Heart right ventricle (tissue), 16 donors: Measurements from ENCODE around the gene CDC42EP3. TPM values are rescaled to one million over a fixed set of nuclear protein-coding genes. Genes with fewer than 3 reads are reported as not detected.

Experiments
- ATAC-seq, 8 donors: fragments of 200-7000 bp; cut with Tn5 transposase; one replicate each; pipeline ENCODE4 v1.9.1; 2020; ENCODE audit warnings: mild to moderate bottlenecking in 8 of 8, moderate library complexity in 8 of 8, moderate number of reproducible peaks in 1 of 8
- DNase-seq, 2 donors: peaks; one replicate each; pipeline ENCODE4 v3.0.0-alpha.2; 2020
- H3K27ac ChIP-seq, 10 donors: fragments of 200-600 bp; sonication (generic) in 2 of 10; one replicate each; pipeline versions ENCODE4 v1.5.0 to v1.8.0; 2020 to 2022; ENCODE audit warnings: mild to moderate bottlenecking in 3 of 10
- H3K27me3 ChIP-seq, 7 donors: fragments of 200-600 bp; one replicate each; pipeline ENCODE4 v1.8.0; 2021 to 2022; ENCODE audit warnings: mild to moderate bottlenecking in 2 of 7
- H3K36me3 ChIP-seq, 9 donors: fragments of 200-600 bp; sonication (generic) in 1 of 9; one replicate each; pipeline versions ENCODE4 v1.5.0 to v1.8.0; 2020 to 2022; ENCODE audit warnings: mild to moderate bottlenecking in 2 of 9
- H3K4me1 ChIP-seq, 9 donors: fragments of 200-600 bp; sonication (generic) in 1 of 9; one replicate each; pipeline versions ENCODE4 v1.5.0 to v1.8.0; 2020 to 2022; ENCODE audit warnings: mild to moderate bottlenecking in 4 of 9
- H3K4me3 ChIP-seq, 10 donors: fragments of 200-600 bp; sonication (generic) in 2 of 10; one replicate each; pipeline versions ENCODE4 v1.5.0 to v1.8.0; 2020 to 2022; ENCODE audit warnings: mild to moderate bottlenecking in 7 of 10, moderate library complexity in 2 of 10
- H3K9me3 ChIP-seq, 11 donors: fragments of 200-600 bp in 10 of 11; sonication (generic) in 2 of 11; one replicate each; pipeline versions ENCODE4 v1.5.0 to v1.8.0; 2013 to 2022; ENCODE audit warnings: mild to moderate bottlenecking in 2 of 11, control low read depth in 1 of 11, moderate library complexity in 1 of 11
- CTCF ChIP-seq, 9 donors: fragments of 200-600 bp; sonication (generic) in 2 of 9; IDR thresholded peaks; one replicate each; pipeline versions ENCODE4 v1.5.0 to v1.8.0; 2021 to 2022; ENCODE audit warnings: antibody characterized with exemption in 9 of 9, mild to moderate bottlenecking in 5 of 9, moderate library complexity in 1 of 9
- whole genome bisulfite sequencing, 2 donors: extraction: QIAGEN DNeasy Blood & Tissue Kit; methylation state at CpG; one replicate each; pipeline ENCODE4 v1.1.7; 2013; ENCODE audit warnings: inconsistent platforms in 1 of 2; 5-methylcytosine and 5-hydroxymethylcytosine counted together
- intact Hi-C, 10 donors: fragments of 100-400 bp; cut with DNase I; formaldehyde crosslinking; loops; one replicate each; pipeline versions ENCODE4 v1.11.1 to v1.14.2; 2022
- polyA plus RNA-seq, 2 donors: library from polyadenylated mRNA; stranded (reverse); fragments of 200-250 nt; gene quantifications; one replicate each; pipeline ENCODE4 v1.2.3, GENCODE V29; 2013
- total RNA-seq, 10 donors: library from RNA; stranded (reverse); fragmentation: NEBNext Ultra II Directional in 3 of 10; extraction: Animal tissue kit (Norgen Biotek cat#: 25700) in 3 of 10; gene quantifications; one replicate each; pipeline versions ENCODE4 v1.2.1 to v1.2.4, GENCODE V29; 2021 to 2023
- donor health status: Arrhythmogenic right ventricular cardiomyopathy.
- donor health status: ischemic (EF 13 %, LVEDD 7.1; RV severe dilation, severe dysfunction).
- donor health status: healthy with polysubstance abuse.
- donor health status: DM: no; HTN: yes; CAD: no.
- donor health status: DM: no; HTN: no; CAD: no.
- donor health status: ischemic (EF 25% LVEDD 6.9; RV normal size, moderate dysfunction).
- donor health status: ischemic (EF 25% LVEDD 5.7; RV mildly dilated, moderate dysfunction).
- donor health status: healthy.
- donor health status: DM: yes; HTN: yes; CAD: no.
- donor health status: Ischemic cardiomyopathy.
- donor health status: ischemic (EF 35%, LVEDD 5.7; RV mildly dilated, moderate dysfunction).
- donor health status: nonischemic (EF 11% LVEDD 7.7; RV severe dilation, severe dysfunction).
- donor health status: DM: yes; HTN: yes; CAD: no.
- donor health status: PGD.
- donor health status: ischemic (EF 29% LVEDD 5.4; RV normal size, mild dysfunction).
- donor health status: nonischemic (EF 23%, LVEDD 6.1; RV moderate dilation, normal function).

CDC42EP3 gene
- total and polyA plus RNA-seq, 12 donors = 28.4 to 188 (median 120) TPM

DNA sequence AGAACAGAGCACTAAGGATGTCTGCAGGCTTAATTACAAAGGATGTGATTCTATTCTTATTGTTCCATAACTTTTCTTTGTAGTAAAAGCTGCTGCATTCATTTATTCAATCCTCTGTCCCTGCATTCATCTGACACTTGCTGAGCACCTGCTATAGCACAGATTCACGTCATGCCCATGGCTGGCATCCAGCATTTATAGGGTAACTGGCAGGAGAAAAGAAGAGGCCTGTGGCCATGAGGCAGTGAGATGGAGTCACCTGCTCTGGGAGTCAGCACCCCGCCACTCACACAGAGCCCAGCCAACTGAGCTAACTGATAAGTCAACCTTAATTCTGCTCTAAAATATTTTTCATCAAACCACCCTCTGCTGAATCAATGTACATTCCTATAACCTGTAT lies 18.3 kb upstream of the CDC42EP3 start:
- H3K4me3 ChIP-seq = no peak overlapping the region
- 63 to 64% methylated on average over 2 of the region's 2 CpGs for WGBS, 2 donors
- no peaks in the 10 kb centered on the region for H3K27me3 ChIP-seq
- ATAC-seq (peak in 6 of 8 donors; percentile 44 to 86 (median 60)), DNase-seq (no peak)
- H3K4me1 ChIP-seq = peaks cover 0 to 17% (median 5%) of the 10 kb centered on the region in 9 donors
- intact Hi-C loops = no loop called here
- H3K9me3 ChIP-seq = no peaks in the 10 kb centered on the region
- TF ChIP-seq CTCF (IDR thresholded peaks at IDR 0.05) = no peak
- H3K36me3 ChIP-seq = no peaks in the 10 kb centered on the region
- peak overlapping the region in 8 of 10 donors; percentile 22 to 64 (median 51) for H3K27ac ChIP-seq

GRCh38 chr2:37688771-37689468 lies 17.5 kb upstream of the CDC42EP3 start:
- WGBS, 2 donors = 29 to 44% methylated on average over 10 of the region's 10 CpGs
- no peaks in the 10 kb centered on the region for H3K36me3 ChIP-seq
- intact Hi-C loops = no loop called here
- H3K4me3 ChIP-seq = no peak overlapping the region
- no peaks in the 10 kb centered on the region for H3K27me3 ChIP-seq
- TF ChIP-seq CTCF (IDR thresholded peaks at IDR 0.05) = no peak
- H3K27ac ChIP-seq = peak overlapping the region in 8 of 10 donors; percentile 22 to 64 (median 51)
- H3K4me1 ChIP-seq = peaks cover 0 to 17% (median 7%) of the 10 kb centered on the region in 9 donors
- DNase-seq (no peak), ATAC-seq (peak; percentile 61 to 91 (median 73))
- H3K9me3 ChIP-seq = no peaks in the 10 kb centered on the region

- peaks cover 0 to 17% (median 11%) of the 10 kb centered on the region in 9 donors for H3K4me1 ChIP-seq
- H3K4me3 ChIP-seq = no peak overlapping the region
- ATAC-seq (no peak), DNase-seq (no peak)
- intact Hi-C loops = no loop called here
- no peaks in the 10 kb centered on the region for H3K9me3 ChIP-seq
- no peaks in the 10 kb centered on the region for H3K27me3 ChIP-seq
- H3K27ac ChIP-seq = no peak overlapping the region
- no peak for TF ChIP-seq CTCF (IDR thresholded peaks at IDR 0.05)
- WGBS, 2 donors = 88 to 89% methylated on average over 1 of the region's 1 CpG
- no peaks in the 10 kb centered on the region for H3K36me3 ChIP-seq
Observed at GRCh38 chr2:37686792-37687526, 15.5 kb upstream of the CDC42EP3 start.

GRCh38 chr2:37684809-37685208 lies 13.4 kb upstream of the CDC42EP3 start:
- DNase-seq (no peak), ATAC-seq (no peak)
- Histone ChIP-seq H3K27ac (no peak overlapping the region), H3K9me3 (no peaks in the 10 kb centered on the region), H3K4me3 (no peak overlapping the region), H3K36me3 (no peaks in the 10 kb centered on the region), H3K4me1 (peaks cover 0 to 15% (median 11%) of the 10 kb centered on the region in 9 donors), H3K27me3 (no peaks in the 10 kb centered on the region)
- 82 to 90% methylated on average over 4 of the region's 4 CpGs for WGBS, 2 donors
- no peak for TF ChIP-seq CTCF (IDR thresholded peaks at IDR 0.05)
- intact Hi-C loops = no loop called here
